ENCODE data around the gene POLD4.

DNA sequence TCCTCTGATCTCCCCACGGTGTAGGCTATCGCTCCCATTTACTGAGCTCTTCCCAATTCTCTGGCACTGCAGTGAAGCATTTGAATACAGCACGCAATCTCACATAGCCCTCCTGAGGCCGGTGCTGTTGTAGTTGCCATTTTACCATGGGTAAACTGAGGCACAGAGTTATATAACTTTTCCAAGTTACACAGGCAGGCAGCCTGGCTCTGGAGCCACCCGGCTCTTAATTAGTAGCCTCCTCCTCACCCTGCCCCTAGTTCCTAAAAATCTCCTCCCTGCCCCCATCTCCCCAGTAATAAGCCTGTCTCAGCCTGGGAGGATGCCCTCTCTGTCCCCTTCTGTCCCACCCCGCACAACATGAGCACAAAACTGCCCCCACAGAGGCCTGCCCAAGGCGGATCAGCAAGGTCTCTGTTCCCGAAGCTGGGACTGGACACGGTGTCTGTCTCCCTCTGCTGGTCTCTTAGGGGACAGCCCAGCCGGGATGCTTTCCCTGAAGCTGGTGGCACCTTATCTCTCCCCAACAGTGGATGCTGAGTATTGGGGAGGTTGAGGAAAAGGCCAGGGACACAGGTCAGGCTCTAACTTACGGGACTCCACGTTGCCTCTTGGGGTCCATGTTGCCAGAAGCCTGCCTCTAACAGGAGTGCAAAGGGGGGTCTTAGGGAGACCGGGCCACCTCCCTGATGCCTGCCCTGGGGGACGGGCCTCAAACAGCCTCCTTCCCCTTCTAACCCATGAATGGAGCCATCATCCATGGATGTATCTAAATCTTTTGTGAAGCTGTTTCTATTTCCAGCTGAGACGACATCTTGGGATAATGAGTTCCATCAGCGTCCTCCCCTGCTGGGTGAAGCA is 29.2 kb upstream of the POLD4 start:
- TF ChIP-seq, protein P1, sequence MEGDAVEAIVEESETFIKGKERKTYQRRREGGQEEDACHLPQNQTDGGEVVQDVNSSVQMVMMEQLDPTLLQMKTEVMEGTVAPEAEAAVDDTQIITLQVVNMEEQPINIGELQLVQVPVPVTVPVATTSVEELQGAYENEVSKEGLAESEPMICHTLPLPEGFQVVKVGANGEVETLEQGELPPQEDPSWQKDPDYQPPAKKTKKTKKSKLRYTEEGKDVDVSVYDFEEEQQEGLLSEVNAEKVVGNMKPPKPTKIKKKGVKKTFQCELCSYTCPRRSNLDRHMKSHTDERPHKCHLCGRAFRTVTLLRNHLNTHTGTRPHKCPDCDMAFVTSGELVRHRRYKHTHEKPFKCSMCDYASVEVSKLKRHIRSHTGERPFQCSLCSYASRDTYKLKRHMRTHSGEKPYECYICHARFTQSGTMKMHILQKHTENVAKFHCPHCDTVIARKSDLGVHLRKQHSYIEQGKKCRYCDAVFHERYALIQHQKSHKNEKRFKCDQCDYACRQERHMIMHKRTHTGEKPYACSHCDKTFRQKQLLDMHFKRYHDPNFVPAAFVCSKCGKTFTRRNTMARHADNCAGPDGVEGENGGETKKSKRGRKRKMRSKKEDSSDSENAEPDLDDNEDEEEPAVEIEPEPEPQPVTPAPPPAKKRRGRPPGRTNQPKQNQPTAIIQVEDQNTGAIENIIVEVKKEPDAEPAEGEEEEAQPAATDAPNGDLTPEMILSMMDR (IDR thresholded peaks at IDR 0.05) = peak; percentile 95 to 99 (median 98)
- TF ChIP-seq POLR2A (IDR thresholded peaks at IDR 0.05) = no peak
